Activated CD8-positive, alpha-beta memory T cell treated with anti-CD3 and anti-CD28 coated beads, Interleukin-2, amount 50 U/mL, for 1 hour (primary cell): ENCODE results near the gene PSMB11.

ENCODE experiments used
- DNase-seq: peaks from one replicate; pipeline ENCODE4 v3.0.0-alpha.2; 2020; ENCODE audit errors: extremely low read depth

PSMB11 gene

DNA sequence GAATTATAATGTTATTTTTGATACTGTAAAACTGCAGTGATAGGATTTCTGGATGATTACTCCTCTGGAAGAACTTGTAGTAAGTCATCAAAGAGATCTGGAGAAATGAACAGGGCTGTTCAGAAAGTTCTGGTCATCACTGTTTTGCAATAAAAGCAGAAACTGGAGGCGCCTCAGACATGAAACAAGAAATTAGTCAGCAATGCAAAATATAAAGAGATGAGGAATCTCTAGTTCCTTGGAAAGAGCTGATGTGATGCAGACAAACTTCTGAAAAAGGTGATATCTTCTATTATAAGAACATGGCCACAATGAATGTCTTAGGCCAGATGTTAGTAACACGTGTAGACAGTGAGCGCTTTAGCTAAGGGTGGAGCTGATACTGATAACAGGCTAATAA, 43.4 kb downstream of the PSMB11 start:
- DNase-seq = no peak

DNA sequence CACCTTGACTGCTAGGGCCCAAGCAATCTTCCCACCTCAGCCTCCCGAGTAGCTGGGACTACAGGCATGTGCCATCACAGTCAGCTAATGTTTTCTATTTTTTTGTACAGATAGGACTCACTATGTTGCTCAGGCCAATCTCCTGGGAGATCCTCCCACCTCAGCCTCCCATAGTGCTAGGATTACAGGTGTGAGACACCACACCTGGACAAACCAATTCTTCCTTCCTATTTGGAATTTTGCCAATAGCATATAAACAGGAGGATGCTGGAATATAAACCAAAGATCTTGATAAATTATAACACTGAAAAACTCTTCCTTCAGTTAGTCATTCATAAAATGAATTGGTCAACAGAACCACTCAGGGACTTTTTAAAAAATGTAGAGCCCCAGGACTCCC, 44.6 kb downstream of the PSMB11 start:
- no peak for DNase-seq

DNA sequence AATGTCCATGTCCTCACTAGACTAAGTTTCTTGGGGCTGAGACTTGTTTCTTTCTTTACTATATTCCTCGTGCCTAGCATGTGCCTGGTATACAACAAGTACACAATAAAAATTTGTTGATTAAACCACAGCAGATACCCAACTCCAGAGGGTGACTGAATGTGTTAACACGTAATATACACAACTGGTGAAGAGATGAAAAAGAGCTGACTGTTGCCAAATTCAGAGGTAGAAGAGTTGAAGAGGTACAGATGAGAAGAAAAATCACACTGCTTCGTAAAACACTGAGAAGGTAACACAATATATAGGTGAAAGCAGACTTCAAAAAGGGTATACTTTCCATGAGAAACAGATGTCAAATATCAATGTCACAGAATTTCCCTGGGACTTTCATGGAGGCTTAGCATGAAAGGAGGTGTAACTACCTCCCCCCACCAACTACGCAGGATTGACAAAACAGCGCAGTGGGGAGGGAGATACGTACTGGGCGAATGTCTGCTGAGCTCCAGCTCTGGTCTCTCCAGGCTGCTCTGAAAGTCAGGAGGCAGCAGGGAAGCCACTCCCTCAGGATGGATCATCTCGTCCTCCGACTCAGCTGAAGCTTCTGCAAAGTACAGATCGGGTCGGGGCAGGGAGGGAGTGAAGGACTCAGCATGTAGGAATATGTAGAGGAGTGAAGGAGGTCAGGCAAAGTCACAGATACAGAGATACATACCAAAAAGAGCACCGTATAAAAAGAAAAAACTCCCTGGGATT, 47.7 kb downstream of the PSMB11 start:
- no peak for DNase-seq

- no peak for DNase-seq
Observed at GRCh38 chr14:23090254-23090636, 48.2 kb downstream of the PSMB11 start.

DNA sequence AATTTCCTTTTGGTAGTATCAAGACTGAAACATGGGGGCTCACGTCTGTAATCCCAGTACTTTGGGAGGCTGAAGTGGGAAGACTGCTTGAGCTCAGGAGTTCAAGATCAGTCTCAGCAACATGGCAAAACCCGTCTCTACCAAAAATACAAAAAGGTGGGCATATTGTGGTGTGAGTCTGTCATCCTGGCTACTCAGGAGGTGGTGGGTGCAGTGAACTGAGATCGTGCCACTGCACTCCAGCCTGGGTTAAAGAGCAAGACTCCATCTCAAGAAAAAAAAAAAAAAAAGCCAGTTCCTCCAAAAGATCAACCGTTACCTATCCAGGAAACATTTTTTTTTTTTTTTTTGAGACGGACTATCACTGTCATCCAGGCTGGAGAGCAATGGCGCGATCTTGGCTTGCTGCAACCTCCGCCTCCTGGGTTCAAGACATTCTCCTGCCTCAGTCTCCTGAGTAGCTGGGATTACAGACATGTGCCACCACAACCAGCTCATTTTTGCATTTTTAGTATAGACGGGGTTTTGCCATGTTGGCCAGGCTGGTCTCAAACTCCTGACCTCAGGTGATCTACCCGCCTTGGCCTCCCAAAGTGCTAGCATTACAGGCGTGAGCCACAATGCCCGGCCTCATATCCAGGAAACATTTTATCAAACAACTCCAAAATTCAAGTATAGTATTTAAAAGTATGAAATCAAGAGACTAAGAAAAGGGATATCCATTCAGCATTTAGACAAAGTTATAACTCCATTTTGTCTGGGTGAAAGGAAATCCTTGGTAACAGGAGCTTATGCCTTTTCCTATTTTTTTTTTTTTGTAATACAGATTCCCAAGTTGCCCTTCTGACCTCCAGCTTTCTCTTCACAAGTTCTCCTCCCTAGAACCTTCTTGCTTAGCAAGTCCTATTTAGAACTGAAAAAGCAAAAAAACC, 49.5 kb downstream of the PSMB11 start:
- no peak for DNase-seq

GRCh38 chr14:23093104-23093503, 51.1 kb downstream of the PSMB11 start:
- DNase-seq = no peak

GRCh38 chr14:23093526-23093925, 51.5 kb downstream of the PSMB11 start:
- DNase-seq = no peak
